DMS114 treated with DMSO at 0.1 percent for 48 hours (cell line): Measurements from ENCODE around the gene AKAP3.

Experiments used
- DNase-seq: peaks from one replicate; lab custom pipeline; 2025; ENCODE audit not compliant: unreplicated experiment; lab: John Stamatoyannopoulos, UW

The AKAP3 gene

DNA sequence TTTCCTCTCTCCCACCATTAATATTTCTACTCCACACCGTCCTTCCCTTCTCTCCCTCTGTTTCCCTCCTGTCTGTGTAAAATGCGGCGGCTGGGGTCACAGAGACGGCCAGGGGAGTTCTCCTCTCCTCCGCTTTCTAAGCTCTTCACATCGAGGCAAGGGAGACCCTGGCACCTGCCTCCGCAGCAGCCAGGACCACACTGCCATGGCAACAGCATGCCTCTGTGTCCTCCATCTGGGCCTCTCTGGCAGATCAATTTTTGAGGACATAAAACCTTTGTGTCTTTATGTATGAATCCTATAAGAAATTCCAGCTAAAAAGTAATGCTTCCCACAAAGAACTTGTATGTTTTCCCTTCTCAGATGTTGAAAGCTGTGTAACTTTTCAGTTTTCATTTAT, 45.4 kb downstream of the AKAP3 start:
- DNase-seq: no peak

DNA sequence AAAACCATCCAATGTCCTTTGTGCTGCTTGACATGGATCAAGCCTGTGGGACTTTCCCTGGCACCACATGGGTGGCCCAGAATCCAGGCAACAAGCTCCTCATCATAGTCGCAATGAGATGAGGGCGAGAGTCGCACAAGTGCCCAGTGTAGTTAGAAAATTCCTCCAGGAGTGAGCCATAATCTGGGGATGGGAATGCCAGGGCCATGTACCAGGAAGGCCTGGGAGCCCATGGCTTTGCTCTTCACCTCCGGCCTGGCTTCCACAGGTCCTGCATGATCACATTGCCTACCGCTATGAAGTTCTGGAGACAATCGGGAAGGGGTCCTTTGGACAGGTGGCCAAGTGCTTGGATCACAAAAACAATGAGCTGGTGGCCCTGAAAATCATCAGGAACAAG, 53.0 kb downstream of the AKAP3 start:
- no peak for DNase-seq

- no peak for DNase-seq
These were observed 57.6 kb downstream of the AKAP3 start for GRCh38 chr12:4591180-4591687.

DNA sequence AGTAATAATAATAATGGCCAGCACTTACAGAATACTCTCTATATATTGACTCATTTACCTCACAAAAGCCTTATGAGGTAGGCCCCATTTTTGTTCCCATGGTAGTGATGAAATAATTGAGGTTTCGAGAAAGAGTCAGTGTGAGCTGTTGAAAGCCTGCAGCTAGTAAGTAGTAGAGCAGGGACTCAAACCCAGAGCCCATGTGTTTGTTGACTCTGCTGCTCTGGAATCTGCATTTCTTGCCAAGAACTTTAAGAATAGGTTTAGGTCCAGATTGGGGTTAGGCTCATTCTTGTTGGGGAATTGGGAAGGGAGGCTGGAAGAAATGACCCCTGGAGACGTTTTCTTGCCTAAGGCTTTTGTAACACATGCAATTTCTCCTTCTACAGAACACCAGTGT, 58.9 kb downstream of the AKAP3 start:
- no peak for DNase-seq

- no peak for DNase-seq
These were observed 59.9 kb downstream of the AKAP3 start for GRCh38 chr12:4588916-4589315.

DNA sequence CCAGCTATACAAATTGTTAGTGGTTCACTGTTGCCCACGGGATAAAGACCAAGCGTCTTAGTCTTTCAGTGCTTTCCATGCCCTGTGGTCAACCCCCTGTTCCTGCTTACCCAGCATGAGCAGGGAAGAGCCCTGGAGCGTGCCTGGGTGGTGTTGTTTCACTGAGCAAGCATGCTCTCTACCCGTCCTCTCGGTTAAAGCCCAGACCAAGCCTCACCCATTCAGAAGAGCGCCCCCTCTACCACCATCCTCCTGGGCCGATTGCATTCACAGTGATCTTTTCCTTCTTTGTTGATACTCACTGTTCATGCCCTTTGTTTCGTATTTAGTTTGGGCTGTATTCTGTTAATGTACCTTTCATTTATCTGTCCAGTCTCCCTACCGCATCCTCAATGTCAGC, 61.7 kb downstream of the AKAP3 start:
- no peak for DNase-seq

DNA sequence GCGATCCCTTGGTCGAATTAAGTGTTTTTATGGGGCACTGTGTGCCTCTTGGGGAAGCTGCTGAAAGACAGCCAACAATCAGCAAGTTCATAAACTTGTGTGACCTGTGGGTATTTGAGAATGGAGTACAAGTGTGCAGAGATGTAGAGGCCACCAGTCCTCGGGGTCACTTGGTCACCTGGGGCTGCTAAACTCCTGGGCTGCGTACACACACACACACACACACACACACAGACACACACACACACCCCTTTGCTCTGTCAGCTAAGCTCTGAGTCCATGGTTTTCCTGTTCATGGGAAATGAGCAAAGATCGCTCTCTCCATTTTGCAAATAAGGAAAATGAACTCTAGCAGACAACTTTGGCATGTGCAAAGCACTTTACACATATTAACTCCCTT, 62.4 kb downstream of the AKAP3 start:
- DNase-seq: no peak

GRCh38 chr12:4584896-4585295, 64.0 kb downstream of the AKAP3 start:
- DNase-seq: no peak

DNA sequence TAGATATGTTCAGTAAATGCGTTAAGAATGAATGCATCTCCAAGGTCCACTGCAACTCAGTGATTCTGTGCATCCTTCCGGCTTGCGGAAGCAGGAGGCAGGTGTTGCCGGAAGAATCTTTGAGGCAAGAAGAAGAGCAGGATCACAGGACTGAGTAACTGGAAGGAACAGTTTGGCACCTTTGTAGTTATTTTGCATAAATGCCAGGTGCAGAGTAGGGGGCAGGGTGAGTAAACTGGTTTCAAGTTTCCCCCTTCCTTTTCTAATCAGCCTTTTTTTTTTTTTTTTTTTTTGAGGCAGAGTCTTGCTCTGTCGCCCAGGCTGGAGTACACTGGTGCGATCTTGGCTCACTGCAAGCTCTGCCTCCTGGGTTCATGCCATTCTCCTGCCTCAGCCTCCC, 64.6 kb downstream of the AKAP3 start:
- no peak for DNase-seq

GRCh38 chr12:4580281-4580688, 68.6 kb downstream of the AKAP3 start:
- DNase-seq: no peak

- no peak for DNase-seq
These were observed 69.3 kb downstream of the AKAP3 start for GRCh38 chr12:4579305-4580102.

- DNase-seq: no peak
These were observed 76.2 kb downstream of the AKAP3 start for GRCh38 chr12:4572680-4573079.

GRCh38 chr12:4569261-4569660, 79.6 kb downstream of the AKAP3 start:
- DNase-seq: no peak

DNA sequence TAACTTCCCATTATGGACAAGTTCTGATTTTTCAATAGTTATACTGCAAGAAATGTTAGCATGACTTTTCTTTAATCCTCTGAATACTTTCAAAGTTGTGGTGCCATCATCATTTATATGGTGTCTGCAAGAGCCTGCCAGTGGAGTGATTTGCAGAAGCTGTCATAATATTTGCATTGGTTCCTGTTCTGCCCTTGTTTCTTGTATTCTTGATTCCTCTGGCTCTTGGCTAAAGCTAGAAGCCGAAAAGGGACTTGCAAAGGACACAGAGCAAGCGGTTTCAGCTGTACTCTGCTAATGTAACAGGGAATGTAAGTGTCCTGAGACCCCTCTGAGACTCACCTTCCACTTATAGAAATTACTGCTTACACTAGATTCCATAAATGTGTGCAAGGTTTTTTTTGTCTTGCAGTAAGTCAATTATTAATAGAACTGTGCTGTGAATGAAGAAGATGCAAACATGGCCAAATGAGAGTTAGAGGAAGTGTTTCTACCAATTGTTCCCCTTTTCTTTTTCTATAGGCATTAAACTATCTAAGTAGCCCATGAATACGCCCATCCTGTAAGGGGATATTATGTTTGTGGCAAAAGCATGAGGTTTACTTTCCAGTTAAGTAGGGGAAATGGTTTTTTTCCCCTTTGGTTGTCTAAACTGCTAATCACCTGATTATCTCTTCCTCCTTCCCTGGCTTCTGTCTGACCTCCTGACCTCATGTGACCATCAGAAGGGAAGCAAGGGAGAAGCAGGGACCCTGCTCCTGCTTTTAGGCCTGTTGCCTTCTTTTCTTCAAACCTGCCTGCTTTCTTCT, 81.6 kb downstream of the AKAP3 start:
- no peak for DNase-seq

DNA sequence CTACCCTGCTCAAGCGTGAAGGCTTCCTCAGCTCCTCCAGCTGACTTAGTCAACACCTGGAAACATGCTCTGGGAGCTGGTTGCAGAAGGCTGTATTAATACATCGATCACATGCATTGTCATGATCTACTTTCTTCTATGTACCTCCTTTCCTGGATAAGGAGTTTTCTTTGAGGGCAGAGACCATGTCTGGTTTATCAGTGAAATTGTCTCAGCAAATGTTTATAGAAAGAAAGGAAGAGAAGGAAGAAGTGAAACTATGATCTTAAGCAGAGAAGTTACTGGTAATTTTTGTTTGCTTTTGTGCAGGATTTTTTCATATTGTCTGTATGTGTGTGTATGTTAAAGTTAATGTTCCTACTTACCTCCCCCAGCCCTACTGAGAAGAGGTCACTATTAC, 82.4 kb downstream of the AKAP3 start:
- DNase-seq: no peak
